Gastrocnemius medialis (tissue), 4 donors: Measurements from ENCODE around the gene CAV2.

Experiments used
- CTCF ChIP-seq, 5 experiments: fragments of 450-650 bp in 3 of 5; fragments of 200-600 bp in 2 of 5; sonication (generic) in 2 of 5; IDR thresholded peaks in 4 of 5; conservative IDR thresholded peaks in 1 of 5; 1 replicate in 4 of 5; 2 replicates in 1 of 5; pipeline ENCODE4 v1.5.1; 2016 to 2019; ENCODE audit warnings: antibody characterized with exemption in 5 of 5, mild to moderate bottlenecking in 3 of 5, moderate library complexity in 3 of 5
- POLR2A ChIP-seq, 2 donors: fragments of 450-650 bp; IDR thresholded peaks; one replicate each; pipeline ENCODE4 v1.6.1; 2017; ENCODE audit warnings: antibody characterized with exemption in 2 of 2, mild to moderate bottlenecking in 2 of 2, moderate library complexity in 2 of 2

DNA sequence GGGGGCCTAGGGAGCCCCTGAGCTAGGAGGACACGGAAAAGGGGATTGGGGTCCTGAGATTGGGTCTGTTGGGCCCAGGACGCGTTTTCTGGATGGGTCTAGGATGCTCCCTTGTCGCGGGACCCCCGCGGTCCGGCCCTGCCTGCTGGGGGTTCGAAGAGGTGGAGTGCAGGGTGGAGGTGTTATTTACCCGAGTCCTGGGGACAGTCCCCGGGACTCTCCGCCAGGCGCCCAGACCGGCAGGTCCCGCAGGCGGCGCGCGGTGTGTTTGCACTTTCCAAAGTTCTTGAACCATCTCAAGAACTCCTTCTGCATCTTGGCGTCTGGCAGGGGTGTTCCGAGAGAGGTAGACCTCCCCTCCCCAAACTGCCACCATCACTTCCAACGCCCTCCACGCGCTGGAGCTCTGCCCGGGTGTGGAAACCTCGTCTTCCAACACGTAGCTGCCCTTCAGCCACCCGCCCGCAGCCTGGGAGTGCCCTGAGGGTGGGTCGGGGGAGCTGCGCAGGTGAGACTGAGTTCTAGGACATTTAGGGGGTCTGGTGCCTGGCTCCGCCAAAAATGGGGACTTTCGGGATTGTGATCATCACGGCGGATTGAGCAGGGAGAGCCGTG lies 25.9 kb downstream of the CAV2 start:
- TF ChIP-seq CTCF (IDR thresholded peaks at IDR 0.05 in 4 of 5, conservative IDR thresholded peaks at IDR 0.05 in 1 of 5) (peak in 1 of 5 experiments; percentile 33), POLR2A (IDR thresholded peaks at IDR 0.05) (no peak)
